Right lobe of liver (tissue), 6 donors: ENCODE results near the gene APBB1IP. TPM values are rescaled to one million over a fixed set of nuclear protein-coding genes. Genes with fewer than 3 reads are reported as not detected.
A peak's percentile ranks its signal among the peaks of the same experiment; 100 is the strongest.

Experiments
- ATAC-seq, 4 donors: fragments of 200-7000 bp; cut with Tn5 transposase; one replicate each; pipeline ENCODE4 v1.9.1; 2020; ENCODE audit warnings: mild to moderate bottlenecking in 4 of 4, moderate library complexity in 4 of 4
- DNase-seq, 3 donors: peaks; one replicate each; pipeline ENCODE4 v3.0.0-alpha.2; 2020
- H3K27ac ChIP-seq, 3 donors: fragments of 200-600 bp; one replicate each; pipeline ENCODE4 v1.8.0; 2022
- H3K27me3 ChIP-seq, 2 donors: fragments of 200-600 bp; one replicate each; pipeline ENCODE4 v1.8.0; 2022
- H3K36me3 ChIP-seq, 4 donors: fragments of 200-600 bp; sonication (generic) in 1 of 4; one replicate each; pipeline versions ENCODE4 v1.5.1 to v1.8.0; 2017 to 2022; ENCODE audit warnings: control low read depth in 1 of 4
- H3K4me1 ChIP-seq, 4 donors: fragments of 200-600 bp; sonication (generic) in 1 of 4; one replicate each; pipeline versions ENCODE4 v1.5.1 to v1.8.0; 2017 to 2022; ENCODE audit warnings: control low read depth in 1 of 4
- H3K4me3 ChIP-seq, 3 donors: fragments of 200-600 bp; one replicate each; pipeline ENCODE4 v1.8.0; 2022
- H3K9me3 ChIP-seq, 4 donors: fragments of 200-600 bp; sonication (generic) in 1 of 4; one replicate each; pipeline versions ENCODE4 v1.5.1 to v1.8.0; 2017 to 2022; ENCODE audit warnings: control low read depth in 1 of 4
- POLR2A ChIP-seq: fragments of 450-650 bp; IDR thresholded peaks from one replicate; pipeline ENCODE4 v1.6.1; 2017; ENCODE audit warnings: antibody characterized with exemption, mild to moderate bottlenecking
- WGBS: methylation state at CpG from one replicate; pipeline ENCODE4 v1.1.6; 2018; ENCODE audit warnings: low coverage, low lambda C conversion rate; ENCODE audit not compliant: insufficient coverage; ENCODE audit errors: missing lambda C conversion rate; 5-methylcytosine and 5-hydroxymethylcytosine counted together
- intact Hi-C, 2 donors: fragments of 100-400 bp; cut with DNase I; formaldehyde crosslinking; loops; one replicate each; pipeline versions ENCODE4 v1.11.2 to v1.14.1; 2022
- total RNA-seq, 6 experiments: library from RNA; depleted of rRNA in 2 of 6; stranded (reverse); fragments of >200 nt in 2 of 6; fragmentation: NEBNext Ultra II Directional in 3 of 6; extraction: Animal tissue kit (Norgen Biotek cat#: 25700) in 3 of 6; gene quantifications; one replicate each; pipeline versions ENCODE4 v1.1.0 to v1.2.4, GENCODE V29; 2016 to 2023
- TF ChIP-seq, protein P1 (sequence below), 4 donors: fragments of 200-600 bp in 3 of 4; fragments of 450-650 bp in 1 of 4; IDR thresholded peaks; one replicate each; pipeline versions ENCODE4 v1.5.1 to v1.8.0; 2016 to 2022; ENCODE audit warnings: antibody characterized with exemption in 4 of 4, mild to moderate bottlenecking in 2 of 4
- donor health status: DM: no; HTN: yes; CAD: no.
- donor health status: DM: no; HTN: no; CAD: no.
- donor health status: DM: no; HTN: no; CAD: no.
- donor health status: DM: no; HTN: yes; CAD: no.
- donor health status: DM: no; HTN: yes; CAD: no.

Gene APBB1IP
- total RNA-seq, 6 experiments from 2014 or later = 13.0 to 50.7 (median 16.5) TPM

DNA sequence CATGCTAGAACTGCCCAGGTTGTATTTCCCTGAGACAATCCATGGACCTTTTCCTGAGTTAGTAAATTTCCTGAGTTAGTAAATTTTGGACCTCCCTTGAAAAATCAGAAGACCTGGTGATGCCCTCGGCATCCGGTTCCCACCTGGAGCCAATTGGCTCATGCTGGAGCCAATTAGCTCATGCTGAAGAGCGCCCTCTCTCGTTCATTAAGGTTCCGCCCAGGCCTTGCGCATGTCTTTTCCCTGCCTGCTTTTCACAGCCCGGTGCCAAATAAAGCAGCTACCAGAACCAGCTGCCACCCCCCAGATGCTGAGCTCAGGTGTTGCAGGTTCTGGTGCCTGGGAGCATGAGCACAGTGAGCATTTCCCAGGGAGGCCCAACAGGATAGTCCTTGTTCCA, 96.2 kb downstream of the APBB1IP start:
- TF ChIP-seq POLR2A = no peak
- TF ChIP-seq, protein P1, sequence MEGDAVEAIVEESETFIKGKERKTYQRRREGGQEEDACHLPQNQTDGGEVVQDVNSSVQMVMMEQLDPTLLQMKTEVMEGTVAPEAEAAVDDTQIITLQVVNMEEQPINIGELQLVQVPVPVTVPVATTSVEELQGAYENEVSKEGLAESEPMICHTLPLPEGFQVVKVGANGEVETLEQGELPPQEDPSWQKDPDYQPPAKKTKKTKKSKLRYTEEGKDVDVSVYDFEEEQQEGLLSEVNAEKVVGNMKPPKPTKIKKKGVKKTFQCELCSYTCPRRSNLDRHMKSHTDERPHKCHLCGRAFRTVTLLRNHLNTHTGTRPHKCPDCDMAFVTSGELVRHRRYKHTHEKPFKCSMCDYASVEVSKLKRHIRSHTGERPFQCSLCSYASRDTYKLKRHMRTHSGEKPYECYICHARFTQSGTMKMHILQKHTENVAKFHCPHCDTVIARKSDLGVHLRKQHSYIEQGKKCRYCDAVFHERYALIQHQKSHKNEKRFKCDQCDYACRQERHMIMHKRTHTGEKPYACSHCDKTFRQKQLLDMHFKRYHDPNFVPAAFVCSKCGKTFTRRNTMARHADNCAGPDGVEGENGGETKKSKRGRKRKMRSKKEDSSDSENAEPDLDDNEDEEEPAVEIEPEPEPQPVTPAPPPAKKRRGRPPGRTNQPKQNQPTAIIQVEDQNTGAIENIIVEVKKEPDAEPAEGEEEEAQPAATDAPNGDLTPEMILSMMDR (IDR thresholded peaks at IDR 0.05) = peak in 1 of 4 donors; percentile 18
- intact Hi-C loops = no loop called here
- H3K27me3 ChIP-seq = no peaks in the 10 kb centered on the region
- no peaks in the 10 kb centered on the region for H3K4me1 ChIP-seq
- H3K9me3 ChIP-seq = no peaks in the 10 kb centered on the region
- DNase-seq = no peak
- no peak overlapping the region for H3K4me3 ChIP-seq
- H3K36me3 ChIP-seq = peaks cover 0 to 44% (median 5%) of the 10 kb centered on the region in 4 donors
- WGBS = 84% methylated on average over 6 of the region's 7 CpGs
- H3K27ac ChIP-seq = no peak overlapping the region
- ATAC-seq = peak in 1 of 4 donors; percentile 42

DNA sequence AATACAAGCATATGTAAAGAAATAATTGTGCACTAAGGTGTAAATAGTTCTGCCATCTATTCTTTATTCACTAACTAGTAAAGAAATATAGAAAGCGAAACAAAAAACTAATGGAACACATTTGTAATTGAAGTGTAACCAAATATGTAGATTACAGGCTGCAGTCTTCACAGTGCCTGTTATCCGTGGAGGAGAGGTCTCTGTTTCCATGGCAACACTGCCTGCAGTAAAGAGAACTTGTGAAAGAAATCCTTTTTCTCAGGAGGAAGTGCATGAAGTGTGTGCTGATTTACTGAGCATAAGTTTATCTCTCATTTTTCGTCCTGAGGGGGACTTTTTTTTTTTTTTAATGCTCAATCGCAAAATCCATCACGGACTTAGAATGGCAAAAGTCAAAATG, 102.5 kb downstream of the APBB1IP start:
- H3K4me1 ChIP-seq = no peaks in the 10 kb centered on the region
- H3K36me3 ChIP-seq = peaks cover 0 to 33% (median 7%) of the 10 kb centered on the region in 4 donors
- no peak overlapping the region for H3K27ac ChIP-seq
- intact Hi-C loops = no loop called here
- TF ChIP-seq, protein P1 (IDR thresholded peaks at IDR 0.05) = no peak
- no peak for TF ChIP-seq POLR2A
- no peak for ATAC-seq
- WGBS = 53% methylated on average over 5 of the region's 5 CpGs
- H3K27me3 ChIP-seq = no peaks in the 10 kb centered on the region
- no peak for DNase-seq
- no peaks in the 10 kb centered on the region for H3K9me3 ChIP-seq
- H3K4me3 ChIP-seq = no peak overlapping the region

DNA sequence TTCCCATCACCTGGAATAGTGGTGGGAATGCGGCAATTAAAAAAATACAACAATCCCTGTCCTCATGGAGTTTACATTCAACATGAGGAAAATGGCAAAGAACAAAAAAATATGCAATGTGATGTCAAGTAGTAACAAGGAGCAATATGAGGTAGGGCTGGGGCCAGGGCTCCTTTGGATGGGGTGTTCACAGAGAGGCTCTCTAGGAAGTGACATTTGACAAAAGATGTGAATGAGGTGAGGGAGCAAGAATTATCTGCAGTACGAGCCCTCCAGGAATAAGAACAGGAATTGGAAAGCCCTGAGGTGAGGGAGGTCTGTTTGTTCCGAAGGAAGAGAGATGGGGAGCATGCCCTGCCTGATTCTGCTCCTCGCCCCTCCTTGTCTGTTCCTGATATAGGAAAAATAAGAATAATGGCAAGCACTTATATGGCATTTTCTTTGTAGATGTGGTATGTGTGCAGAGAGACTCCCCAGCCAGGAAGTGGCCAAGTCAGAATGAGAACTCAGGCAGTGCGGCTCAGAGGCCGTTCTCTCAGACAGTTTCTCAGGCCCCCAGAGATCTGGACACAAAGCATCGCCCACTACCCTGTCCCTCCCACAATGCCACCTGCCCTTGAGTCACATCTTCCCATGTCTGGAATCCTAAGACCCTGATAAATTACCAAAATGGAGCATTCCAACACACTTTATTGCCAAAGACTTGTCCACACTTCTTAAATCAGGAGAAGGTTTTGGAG, 105.6 kb downstream of the APBB1IP start:
- Histone ChIP-seq H3K36me3 (peaks cover 0 to 16% (median 3%) of the 10 kb centered on the region in 4 donors), H3K9me3 (no peaks in the 10 kb centered on the region), H3K27ac (no peak overlapping the region), H3K4me1 (no peaks in the 10 kb centered on the region), H3K27me3 (no peaks in the 10 kb centered on the region), H3K4me3 (no peak overlapping the region)
- ATAC-seq (no peak), DNase-seq (no peak)
- 93% methylated on average over 6 of the region's 7 CpGs for WGBS
- intact Hi-C loops = no loop called here
- TF ChIP-seq, protein P1 (IDR thresholded peaks at IDR 0.05) = no peak
- TF ChIP-seq POLR2A = no peak

DNA sequence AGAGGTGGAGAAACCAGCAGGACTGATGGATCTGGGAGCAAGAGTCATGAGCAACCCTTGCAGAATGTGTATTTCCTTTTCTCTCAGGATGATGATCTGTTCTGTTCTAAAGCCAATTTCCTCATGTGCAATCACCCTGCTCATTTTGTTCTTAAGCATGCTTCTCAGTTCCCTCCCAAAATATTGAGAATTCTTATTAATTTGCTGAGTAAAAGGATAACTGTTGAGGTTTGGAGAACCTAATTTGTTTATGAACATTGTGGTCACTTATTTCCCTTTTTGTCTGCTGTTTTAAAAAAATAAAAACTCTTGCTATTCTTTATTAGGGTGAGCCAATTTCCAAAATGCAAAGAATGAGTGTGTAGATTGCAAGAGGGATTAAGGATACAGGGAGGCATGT, 106.8 kb downstream of the APBB1IP start:
- no peaks in the 10 kb centered on the region for H3K9me3 ChIP-seq
- intact Hi-C loops = no loop called here
- ATAC-seq = peak; percentile 23 to 41 (median 25)

More for the DNA sequence above, 106.8 kb downstream of the APBB1IP start:
- H3K27me3 ChIP-seq = no peaks in the 10 kb centered on the region
- H3K4me1 ChIP-seq = no peaks in the 10 kb centered on the region
- peaks cover 0 to 13% (median 3%) of the 10 kb centered on the region in 4 donors for H3K36me3 ChIP-seq
- TF ChIP-seq, protein P1 (IDR thresholded peaks at IDR 0.05) = no peak
- TF ChIP-seq POLR2A = no peak
- H3K4me3 ChIP-seq = no peak overlapping the region
- no peak overlapping the region for H3K27ac ChIP-seq
- no peak for DNase-seq
